Mucosa of stomach (tissue), 1 donor: ENCODE data around the gene ARPC1A.

Experiments
- H3K27me3 ChIP-seq: one replicate; pipeline ENCODE4 v1.7.0; 2013; ENCODE audit warnings: mild to moderate bottlenecking, low read length; ENCODE audit not compliant: control insufficient read depth, insufficient read depth
- H3K36me3 ChIP-seq: one replicate; pipeline ENCODE4 v1.7.0; 2013; ENCODE audit warnings: low read length; ENCODE audit not compliant: control insufficient read depth, insufficient read depth
- H3K4me1 ChIP-seq: one replicate; pipeline ENCODE4 v1.7.0; 2013; ENCODE audit warnings: mild to moderate bottlenecking, low read length; ENCODE audit not compliant: control insufficient read depth, insufficient read depth
- H3K4me3 ChIP-seq: one replicate; pipeline ENCODE4 v1.7.0; 2013; ENCODE audit warnings: low read length
- H3K9ac ChIP-seq: one replicate; pipeline ENCODE4 v1.7.0; 2013; ENCODE audit warnings: mild to moderate bottlenecking, low read length, moderate library complexity
- H3K9me3 ChIP-seq: one replicate; pipeline ENCODE4 v1.7.0; 2013; ENCODE audit warnings: mild to moderate bottlenecking, low read length, moderate library complexity; ENCODE audit not compliant: control insufficient read depth
- donor health status: Pancreatic carcinoma.

ARPC1A gene

DNA sequence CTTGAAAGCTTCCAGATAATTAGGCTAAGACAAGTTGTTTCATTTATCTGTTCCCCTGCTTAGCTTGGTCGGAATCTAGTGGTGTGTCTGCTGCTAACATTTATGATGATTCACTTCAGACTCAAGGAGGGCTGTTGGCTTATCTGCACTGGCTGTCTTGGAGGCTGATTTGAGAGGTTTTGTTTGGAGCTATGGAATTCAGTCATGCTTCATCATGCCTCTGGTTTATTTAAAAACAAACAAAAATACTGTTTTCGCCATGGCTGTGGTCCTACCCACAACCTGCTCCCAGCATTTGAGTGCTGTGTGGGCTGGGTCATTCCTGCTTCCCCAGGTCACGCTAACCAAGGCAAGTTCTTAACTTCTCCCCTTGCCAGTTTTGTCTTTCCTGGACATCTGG lies 37.1 kb downstream of the ARPC1A start:
- Histone ChIP-seq H3K9me3 (no peaks in the 10 kb centered on the region), H3K36me3 (peaks cover 7% of the 10 kb centered on the region)

DNA sequence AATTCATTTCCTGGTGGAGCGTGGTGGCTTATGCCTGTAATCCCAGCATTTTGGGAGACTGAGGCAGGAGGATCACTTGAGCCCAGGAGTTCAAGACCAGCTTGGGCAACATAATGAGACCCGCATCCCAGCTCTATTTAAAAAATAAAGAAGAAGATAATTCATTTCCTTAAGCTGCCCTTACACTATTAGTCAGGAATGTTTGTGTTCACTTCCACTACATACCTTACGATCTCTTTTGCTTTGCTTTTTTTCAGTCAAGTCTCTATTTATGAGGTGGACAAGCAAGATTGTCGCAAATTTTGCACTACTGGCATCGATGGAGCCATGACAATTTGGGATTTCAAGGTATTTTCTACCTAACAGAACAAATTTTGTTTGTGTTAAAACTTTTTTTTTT lies 37.6 kb downstream of the ARPC1A start:
- no peaks in the 10 kb centered on the region for H3K9me3 ChIP-seq
- H3K27me3 ChIP-seq, result no peaks in the 10 kb centered on the region
- H3K4me3 ChIP-seq, result no peak overlapping the region
- no peak overlapping the region for H3K9ac ChIP-seq
- H3K4me1 ChIP-seq, result no peaks in the 10 kb centered on the region
- peaks cover 2% of the 10 kb centered on the region for H3K36me3 ChIP-seq

More for the DNA sequence above, 37.1 kb downstream of the ARPC1A start:
- no peak overlapping the region for H3K4me3 ChIP-seq
- H3K4me1 ChIP-seq, result no peaks in the 10 kb centered on the region
- H3K27me3 ChIP-seq, result no peaks in the 10 kb centered on the region
- H3K9ac ChIP-seq, result no peak overlapping the region

DNA sequence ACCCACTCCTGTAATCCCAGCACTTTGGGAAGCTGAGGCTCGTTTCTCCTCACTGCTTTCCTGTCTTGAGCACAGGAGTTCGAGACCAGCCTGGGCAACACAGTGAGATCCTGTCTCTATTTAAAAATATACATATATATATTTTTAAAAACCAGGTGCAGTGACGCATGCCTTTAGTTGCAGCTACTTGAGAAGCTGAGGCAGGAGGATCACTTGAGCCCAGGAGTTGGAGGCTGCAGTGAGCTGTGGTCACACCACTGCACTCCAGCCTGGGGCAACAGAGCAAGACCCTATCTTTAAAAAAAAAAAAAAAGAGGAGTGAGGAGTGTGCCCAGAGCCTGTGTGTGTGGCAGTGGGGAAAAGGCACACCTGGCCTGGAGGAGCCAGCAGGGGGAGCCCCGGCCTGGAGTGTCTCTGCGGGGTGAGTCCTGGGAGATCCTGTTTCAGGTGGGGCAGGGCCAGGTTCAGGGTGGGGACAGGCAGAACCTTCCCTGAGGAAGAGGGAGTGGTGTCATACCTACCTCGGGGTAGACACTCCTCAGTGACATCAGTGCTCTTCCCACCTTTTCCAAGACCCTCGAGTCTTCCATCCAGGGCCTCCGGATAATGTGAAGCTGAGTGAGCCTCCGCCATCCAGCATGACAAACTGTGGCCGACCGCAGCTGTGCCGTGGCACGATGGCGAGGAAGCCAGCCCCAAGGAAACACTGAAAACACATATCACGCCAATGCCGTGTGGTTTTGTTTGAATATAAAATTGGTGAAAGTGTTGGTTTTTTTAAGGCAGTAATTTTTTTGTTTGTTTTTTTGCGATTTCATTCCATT lies 39.8 kb downstream of the ARPC1A start:
- Histone ChIP-seq H3K4me1 (no peaks in the 10 kb centered on the region), H3K9me3 (no peaks in the 10 kb centered on the region), H3K9ac (no peak overlapping the region), H3K4me3 (no peak overlapping the region), H3K36me3 (no peaks in the 10 kb centered on the region), H3K27me3 (no peaks in the 10 kb centered on the region)

GRCh38 chr7:99366646-99367045 lies 40.9 kb downstream of the ARPC1A start:
- Histone ChIP-seq H3K9ac (no peak overlapping the region), H3K4me3 (no peak overlapping the region), H3K36me3 (no peaks in the 10 kb centered on the region), H3K9me3 (no peaks in the 10 kb centered on the region), H3K4me1 (no peaks in the 10 kb centered on the region), H3K27me3 (no peaks in the 10 kb centered on the region)

DNA sequence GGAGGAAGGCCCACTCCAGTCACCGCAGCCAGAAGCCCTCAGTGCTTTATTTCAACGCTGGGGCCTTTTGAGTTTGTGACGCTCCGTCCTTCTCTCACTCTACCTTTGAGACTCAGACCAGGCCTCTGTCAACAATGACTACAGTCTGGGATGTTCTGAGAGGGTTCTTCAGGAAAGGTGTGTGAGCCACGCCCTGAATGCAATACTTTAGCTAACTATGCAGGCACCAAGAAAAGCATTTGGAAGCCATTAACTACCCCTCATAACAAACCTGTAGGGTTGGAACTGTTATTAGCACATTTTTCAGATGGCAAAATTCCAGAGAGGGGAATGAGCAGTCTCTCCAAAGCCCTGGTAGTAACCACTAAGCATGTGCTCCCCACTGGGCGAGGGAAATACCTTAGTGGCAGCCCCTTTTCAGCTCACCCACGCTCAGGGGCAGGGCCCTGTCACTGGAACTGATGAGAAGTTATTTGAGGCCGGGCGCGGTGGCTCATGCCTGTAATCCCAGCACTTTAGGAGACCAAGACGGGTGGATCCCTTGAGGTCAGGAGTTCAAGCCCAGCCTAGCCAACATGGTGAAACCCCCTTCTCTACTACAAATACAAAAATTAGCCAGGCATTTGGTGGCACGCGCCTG lies 43.2 kb downstream of the ARPC1A start:
- Histone ChIP-seq H3K36me3 (no peaks in the 10 kb centered on the region), H3K4me3 (no peak overlapping the region), H3K27me3 (no peaks in the 10 kb centered on the region), H3K9ac (no peak overlapping the region), H3K9me3 (no peaks in the 10 kb centered on the region), H3K4me1 (peaks cover 6% of the 10 kb centered on the region)

DNA sequence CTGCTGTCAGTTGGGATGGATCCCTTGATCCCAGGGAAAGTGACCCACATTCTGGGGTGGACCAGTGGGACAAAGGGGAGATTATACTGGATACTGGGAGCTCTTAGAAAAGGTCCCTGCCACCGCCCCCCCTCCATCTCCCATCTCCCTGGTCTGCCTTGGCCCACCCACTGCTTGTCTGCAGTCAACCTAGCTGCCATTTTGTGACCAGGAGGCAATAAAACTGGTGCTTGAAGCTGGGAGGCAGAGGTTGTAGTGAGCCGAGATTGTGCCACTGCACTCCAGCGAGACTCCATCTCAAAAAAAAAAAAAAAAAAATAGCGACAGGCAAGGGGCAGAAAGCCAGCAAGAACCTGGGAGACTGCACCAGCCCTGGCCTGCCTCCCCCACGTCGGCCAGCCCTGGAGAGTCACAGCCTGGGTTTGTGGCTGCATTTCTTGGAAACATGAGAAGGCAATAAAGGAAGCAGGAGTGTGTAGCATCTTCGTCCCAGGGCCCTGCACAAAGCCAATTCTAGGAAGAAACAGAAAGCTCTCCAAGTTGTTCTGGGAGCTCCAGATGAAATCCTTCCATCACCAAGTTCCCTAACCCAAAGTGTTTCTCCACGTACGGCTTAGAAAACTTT lies 44.2 kb downstream of the ARPC1A start:
- Histone ChIP-seq H3K9ac (no peak overlapping the region), H3K4me1 (peaks cover 6% of the 10 kb centered on the region), H3K27me3 (no peaks in the 10 kb centered on the region), H3K9me3 (no peaks in the 10 kb centered on the region), H3K36me3 (no peaks in the 10 kb centered on the region), H3K4me3 (no peak overlapping the region)

DNA sequence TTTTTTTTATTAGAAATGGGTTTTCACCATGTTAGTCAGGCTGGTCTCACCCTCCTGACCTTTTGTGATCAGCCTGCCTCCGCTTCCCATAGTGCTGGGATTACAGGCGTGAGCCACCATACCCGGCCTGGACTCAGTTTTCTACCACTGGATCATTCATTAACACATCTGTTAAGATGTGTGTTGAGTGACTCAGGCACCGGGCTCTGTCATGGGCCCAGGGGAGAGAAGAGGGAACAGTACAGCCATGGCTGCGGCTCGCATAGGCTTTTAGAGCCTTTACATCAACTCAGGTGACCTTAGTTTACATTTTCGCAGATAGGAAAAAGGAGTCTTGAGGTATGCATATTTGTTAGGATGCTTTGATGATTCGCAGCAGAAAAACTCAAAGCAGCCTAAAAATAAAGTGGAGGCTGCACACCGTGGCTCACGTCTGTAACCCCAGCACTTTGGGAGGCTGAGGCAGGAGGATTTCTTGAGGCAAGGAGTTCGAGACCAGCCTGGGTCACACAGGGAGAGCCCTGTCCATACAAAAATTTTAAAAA lies 45.8 kb downstream of the ARPC1A start:
- Histone ChIP-seq H3K36me3 (no peaks in the 10 kb centered on the region), H3K9me3 (no peaks in the 10 kb centered on the region), H3K27me3 (no peaks in the 10 kb centered on the region), H3K9ac (no peak overlapping the region), H3K4me3 (no peak overlapping the region), H3K4me1 (peaks cover 6% of the 10 kb centered on the region)

GRCh38 chr7:99372275-99373090 lies 46.8 kb downstream of the ARPC1A start:
- Histone ChIP-seq H3K27me3 (no peaks in the 10 kb centered on the region), H3K4me1 (peaks cover 6% of the 10 kb centered on the region), H3K36me3 (no peaks in the 10 kb centered on the region), H3K9ac (peak overlapping the region; percentile 14), H3K4me3 (no peak overlapping the region), H3K9me3 (no peaks in the 10 kb centered on the region)

DNA sequence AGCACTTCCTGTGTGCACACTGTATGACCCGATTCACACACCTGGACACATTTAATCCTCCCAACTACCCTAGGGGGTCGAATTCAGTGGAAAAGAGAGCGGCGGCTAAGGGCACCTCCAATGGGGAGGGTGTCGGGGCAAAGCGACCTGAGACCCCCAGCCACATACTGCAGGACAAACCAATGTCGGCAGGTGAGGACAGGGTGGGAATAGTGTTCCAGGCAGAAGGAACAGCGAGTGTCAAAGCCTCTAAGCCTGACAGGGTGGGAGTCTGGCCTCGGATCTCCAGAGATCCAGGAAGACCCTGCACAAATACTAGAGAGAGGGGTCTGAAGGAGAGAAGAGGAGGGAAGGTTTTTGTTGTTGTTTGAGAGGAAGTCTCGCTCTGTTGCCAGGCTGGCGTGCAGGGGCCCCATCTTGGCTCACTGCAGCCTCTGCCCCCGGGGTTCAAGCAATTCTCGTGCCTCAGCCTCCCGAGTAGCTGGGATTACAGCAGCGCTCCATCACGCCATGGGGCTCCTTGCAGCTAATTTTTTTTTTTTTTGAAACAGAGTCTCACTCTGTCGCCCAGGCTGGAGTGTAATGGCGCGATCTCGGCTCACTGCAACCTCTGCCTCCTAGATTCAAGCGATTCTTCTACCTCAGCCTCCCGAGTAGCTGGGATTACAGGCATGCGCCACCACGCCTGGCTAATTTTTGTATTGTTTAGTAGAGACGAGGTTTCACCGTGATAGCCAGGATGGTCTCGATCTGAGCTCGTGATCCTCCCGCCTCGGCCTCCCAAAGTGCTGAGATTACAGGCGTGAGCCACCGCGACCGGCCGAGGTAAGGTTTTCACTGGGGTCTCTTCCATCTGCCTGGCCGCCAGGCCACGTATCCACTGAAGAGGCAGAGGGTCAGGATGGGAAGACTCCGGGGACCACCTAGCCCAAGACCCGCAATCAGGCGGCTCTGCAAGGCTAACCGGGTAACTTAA lies 47.7 kb downstream of the ARPC1A start:
- peak overlapping the region; percentile 64 for H3K9ac ChIP-seq
- H3K27me3 ChIP-seq, result no peaks in the 10 kb centered on the region
- no peaks in the 10 kb centered on the region for H3K9me3 ChIP-seq
- no peaks in the 10 kb centered on the region for H3K36me3 ChIP-seq
- H3K4me3 ChIP-seq, result no peak overlapping the region
- peaks cover 6% of the 10 kb centered on the region for H3K4me1 ChIP-seq

GRCh38 chr7:99374111-99375064 lies 48.7 kb downstream of the ARPC1A start, which contains the start of gene ARPC1B:
ARPC1B (plus strand) TSS chr7:99374730; CDS start chr7:99385715, 10,985 bp downstream.
- peaks cover 11% of the 10 kb centered on the region for H3K4me1 ChIP-seq
- H3K27me3 ChIP-seq, result no peaks in the 10 kb centered on the region
- peak within 1 kb of the TSS; percentile 64 for H3K9ac ChIP-seq
- peak within 1 kb of the TSS; percentile 14 for H3K4me3 ChIP-seq
- no peaks in the 10 kb centered on the region for H3K9me3 ChIP-seq
- H3K36me3 ChIP-seq, result no peaks in the 10 kb centered on the region
